Adrenal gland (tissue), 12 donors: Measurements from ENCODE around the gene TMEM74B. TPM values are rescaled to one million over a fixed set of nuclear protein-coding genes. Genes with fewer than 3 reads are reported as not detected.

Source experiments
- DNase-seq, 7 donors: peaks; one replicate each; pipeline ENCODE4 v3.0.0-alpha.2; 2019 to 2020
- H3K27ac ChIP-seq, 5 donors: fragments of 200-600 bp; sonication (generic) in 4 of 5; 1 replicate in 3 of 5; 2 replicates in 2 of 5; pipeline versions ENCODE4 v1.5.1 to v1.8.0; 2016 to 2020; ENCODE audit warnings: mild to moderate bottlenecking in 1 of 5
- H3K27me3 ChIP-seq: fragments of 200-600 bp; 2 replicates; pipeline ENCODE4 v1.8.0; 2021
- H3K36me3 ChIP-seq, 2 donors: fragments of 200-600 bp; replicated peaks in 1 of 2; 1 replicate in 1 of 2; 2 replicates in 1 of 2; pipeline versions ENCODE4 v1.5.1 to v1.8.0; 2018 to 2022
- H3K4me1 ChIP-seq, 2 donors: fragments of 200-600 bp; replicated peaks in 1 of 2; 1 replicate in 1 of 2; 2 replicates in 1 of 2; pipeline versions ENCODE4 v1.5.1 to v1.8.0; 2018 to 2021
- H3K4me3 ChIP-seq, 4 donors: fragments of 200-600 bp; sonication (generic) in 3 of 4; one replicate each; pipeline ENCODE4 v1.5.1; 2016 to 2018
- H3K9me3 ChIP-seq, 3 donors: fragments of 200-600 bp; sonication (generic) in 1 of 3; replicated peaks in 1 of 3; 1 replicate in 2 of 3; 2 replicates in 1 of 3; pipeline versions ENCODE4 v1.5.1 to v1.8.0; 2016 to 2021
- CTCF ChIP-seq, 6 experiments: fragments of 450-650 bp in 4 of 6; fragments of 200-600 bp in 2 of 6; sonication (generic) in 1 of 6; IDR thresholded peaks; 1 replicate in 5 of 6; 2 replicates in 1 of 6; pipeline versions ENCODE4 v1.5.1 to v1.8.0; 2016 to 2021; ENCODE audit warnings: antibody characterized with exemption in 6 of 6, mild to moderate bottlenecking in 2 of 6, moderate library complexity in 1 of 6
- POLR2A ChIP-seq, 2 donors: fragments of 450-650 bp; IDR thresholded peaks; one replicate each; pipeline ENCODE4 v1.6.1; 2017; ENCODE audit warnings: antibody characterized with exemption in 2 of 2, mild to moderate bottlenecking in 2 of 2, moderate library complexity in 1 of 2
- WGBS, 4 donors: extraction: QIAGEN DNeasy Blood & Tissue Kit in 2 of 4; methylation state at CpG; one replicate each; pipeline versions ENCODE4 v1.1.5 to v1.1.7; 2013 to 2017; 5-methylcytosine and 5-hydroxymethylcytosine counted together
- intact Hi-C, 2 donors: fragments of 100-400 bp; cut with DNase I; formaldehyde crosslinking; loops; one replicate each; pipeline versions ENCODE4 v1.14.1 to v1.15.0; 2022 to 2023
- polyA plus RNA-seq, 3 donors: library from polyadenylated mRNA; stranded (reverse); fragments of 200-250 nt in 2 of 3; fragments of 350-450 nt in 1 of 3; fragmentation: Illumina TruSeq in 1 of 3; extraction: RNeasy Lipid Tissue Mini Kit (QIAGEN cat#74804) in 1 of 3; gene quantifications; one replicate each; pipeline ENCODE4 v1.2.3, GENCODE V29; 2013 to 2014
- total RNA-seq, 9 donors: library from RNA; depleted of rRNA in 4 of 9; stranded (reverse); fragments of >200 nt in 4 of 9; fragments of 120-200 nt in 1 of 9; fragmentation: NEBNext Ultra II Directional in 1 of 9; extraction: Animal tissue kit (Norgen Biotek cat#: 25700) in 1 of 9; gene quantifications; one replicate each; pipeline versions ENCODE4 v1.1.0 to v1.2.4, GENCODE V29; 2013 to 2023
- donor health status: healthy with polysubstance abuse.
- donor health status: Bipolar disorder and iron deficiency.
- donor health status: DM: yes; HTN: yes; CAD: no.
- donor health status: DM: no; HTN: no; CAD: no.
- donor health status: DM: no; HTN: no; CAD: no.
- donor health status: DM: yes; HTN: yes; CAD: no.

TMEM74B gene
- total and polyA plus RNA-seq, 12 donors = 0.24 to 9.5 (median 0.98) TPM; not detected in 2

- TF ChIP-seq CTCF (IDR thresholded peaks at IDR 0.05) (no peak), POLR2A (IDR thresholded peaks at IDR 0.05) (no peak)
- Histone ChIP-seq H3K4me3 (no peak overlapping the region), H3K36me3 (peaks cover 0 to 2% of the 10 kb centered on the region in 2 donors), H3K27ac (no peak overlapping the region), H3K9me3 (no peaks in the 10 kb centered on the region), H3K27me3 (no peaks in the 10 kb centered on the region), H3K4me1 (no peaks in the 10 kb centered on the region)
- 75 to 91% (median 89%) methylated on average over 3 of the region's 3 CpGs for WGBS, 4 donors
- intact Hi-C loops = no loop called here
- DNase-seq = no peak
Observed at GRCh38 chr20:1178103-1178502, 6.7 kb downstream of the TMEM74B start.

GRCh38 chr20:1177680-1178079 lies 7.1 kb downstream of the TMEM74B start:
- Histone ChIP-seq H3K4me1 (no peaks in the 10 kb centered on the region), H3K36me3 (peaks cover 0 to 2% of the 10 kb centered on the region in 2 donors), H3K27me3 (no peaks in the 10 kb centered on the region), H3K9me3 (no peaks in the 10 kb centered on the region), H3K4me3 (no peak overlapping the region), H3K27ac (no peak overlapping the region)
- WGBS, 4 donors = 80 to 89% (median 87%) methylated on average over 5 of the region's 5 CpGs
- TF ChIP-seq CTCF (IDR thresholded peaks at IDR 0.05) (no peak), POLR2A (IDR thresholded peaks at IDR 0.05) (no peak)
- intact Hi-C loops = no loop called here
- no peak for DNase-seq

- no peak overlapping the region for H3K4me3 ChIP-seq
- WGBS, 4 donors = 86 to 93% (median 92%) methylated on average over 8 of the region's 8 CpGs
- H3K9me3 ChIP-seq = no peaks in the 10 kb centered on the region
- H3K27me3 ChIP-seq = no peaks in the 10 kb centered on the region
- H3K4me1 ChIP-seq = no peaks in the 10 kb centered on the region
- peaks cover 0 to 7% of the 10 kb centered on the region in 2 donors for H3K36me3 ChIP-seq
- DNase-seq = no peak
- H3K27ac ChIP-seq = no peak overlapping the region
- intact Hi-C loops = no loop called here
- TF ChIP-seq POLR2A (IDR thresholded peaks at IDR 0.05) (no peak), CTCF (IDR thresholded peaks at IDR 0.05) (no peak)
Observed at GRCh38 chr20:1174787-1175186, 10.0 kb downstream of the TMEM74B start.

- Histone ChIP-seq H3K27me3 (no peaks in the 10 kb centered on the region), H3K27ac (no peak overlapping the region), H3K4me1 (no peaks in the 10 kb centered on the region), H3K4me3 (no peak overlapping the region), H3K9me3 (no peaks in the 10 kb centered on the region), H3K36me3 (peaks cover 0 to 18% of the 10 kb centered on the region in 2 donors)
- no peak for TF ChIP-seq CTCF (IDR thresholded peaks at IDR 0.05)
- TF ChIP-seq POLR2A (IDR thresholded peaks at IDR 0.05) = no peak
- 86 to 96% (median 89%) methylated on average over 4 of the region's 4 CpGs for WGBS, 4 donors
- DNase-seq = no peak
- intact Hi-C loops = no loop called here
Observed at GRCh38 chr20:1173698-1174097, 11.1 kb downstream of the TMEM74B start.
